Effector memory CD4-positive, alpha-beta T cell (primary cell): Measurements from ENCODE around the gene XYLT1.

Experiments
- DNase-seq, 3 donors: peaks; one replicate each; pipeline ENCODE4 v3.0.0-alpha.2; 2020
- H3K27ac ChIP-seq: 2 replicates; pipeline ENCODE4 v1.7.0; 2013; ENCODE audit warnings: mild to moderate bottlenecking, low read length, moderate library complexity; ENCODE audit not compliant: insufficient read depth, poor library complexity, severe bottlenecking
- H3K27me3 ChIP-seq: replicated peaks from 2 replicates; pipeline ENCODE4 v1.7.0; 2013; ENCODE audit warnings: mild to moderate bottlenecking, low read length; ENCODE audit not compliant: insufficient read depth, control insufficient read depth, poor library complexity, severe bottlenecking
- H3K36me3 ChIP-seq: 2 replicates; pipeline ENCODE4 v1.7.0; 2013; ENCODE audit warnings: mild to moderate bottlenecking, low read length, moderate library complexity; ENCODE audit not compliant: control insufficient read depth, insufficient read depth
- H3K4me1 ChIP-seq: 2 replicates; pipeline ENCODE4 v1.7.0; 2013; ENCODE audit warnings: low read length, mild to moderate bottlenecking; ENCODE audit not compliant: control insufficient read depth, insufficient read depth, poor library complexity, severe bottlenecking
- H3K4me3 ChIP-seq: 2 replicates; pipeline ENCODE4 v1.7.0; 2013; ENCODE audit warnings: low read length, low read depth, mild to moderate bottlenecking; ENCODE audit not compliant: insufficient read depth, poor library complexity, severe bottlenecking
- H3K9me3 ChIP-seq: 2 replicates; pipeline ENCODE4 v1.7.0; 2013; ENCODE audit warnings: mild to moderate bottlenecking, low read length, moderate library complexity; ENCODE audit not compliant: control insufficient read depth

Gene XYLT1

GRCh38 chr16:17053536-17054160 lies 417.1 kb downstream of the XYLT1 start:
- no peak overlapping the region for H3K4me3 ChIP-seq
- no peak overlapping the region for H3K27ac ChIP-seq

More at GRCh38 chr16:17053536-17054160, 417.1 kb downstream of the XYLT1 start:
- no peaks in the 10 kb centered on the region for H3K9me3 ChIP-seq
- H3K36me3 ChIP-seq, result no peaks in the 10 kb centered on the region
- no peaks in the 10 kb centered on the region for H3K4me1 ChIP-seq
- no peaks in the 10 kb centered on the region for H3K27me3 ChIP-seq
- DNase-seq, result no peak
